Colonic mucosa (tissue), 4 donors: ENCODE measurements around the gene EFCAB14. TPM values are rescaled to one million over a fixed set of nuclear protein-coding genes. Genes with fewer than 3 reads are reported as not detected.

Source experiments
- DNase-seq: peaks from one replicate; pipeline ENCODE4 v3.0.0-alpha.2; 2020
- H3K27ac ChIP-seq: fragments of 200-600 bp; one replicate; pipeline ENCODE4 v1.8.0; 2021
- H3K27me3 ChIP-seq: fragments of 200-600 bp; one replicate; pipeline ENCODE4 v1.8.0; 2021
- H3K36me3 ChIP-seq: fragments of 200-600 bp; one replicate; pipeline ENCODE4 v1.8.0; 2021
- H3K4me1 ChIP-seq: fragments of 200-600 bp; one replicate; pipeline ENCODE4 v1.8.0; 2021; ENCODE audit warnings: mild to moderate bottlenecking
- H3K4me3 ChIP-seq: fragments of 200-600 bp; one replicate; pipeline ENCODE4 v1.8.0; 2021
- H3K9ac ChIP-seq, 2 donors: one replicate each; pipeline ENCODE4 v1.7.0; 2013; ENCODE audit warnings: control low read depth in 2 of 2, low read depth in 2 of 2, low read length in 2 of 2
- H3K9me3 ChIP-seq: fragments of 200-600 bp; one replicate; pipeline ENCODE4 v1.8.0; 2021
- CTCF ChIP-seq: fragments of 200-600 bp; IDR thresholded peaks from one replicate; pipeline ENCODE4 v1.8.0; 2022; ENCODE audit warnings: antibody characterized with exemption, mild to moderate bottlenecking
- intact Hi-C: fragments of 100-400 bp; cut with DNase I; formaldehyde crosslinking; loops from one replicate; pipeline ENCODE4 v1.14.1; 2022
- total RNA-seq, 2 donors: library from RNA; stranded (reverse); fragmentation: NEBNext Ultra II Directional in 1 of 2; extraction: Animal tissue kit (Norgen Biotek cat#: 25700) in 1 of 2; gene quantifications; one replicate each; pipeline ENCODE4 v1.2.1, GENCODE V29; 2021
- donor health status: healthy.
- donor health status: DM: no; HTN: no; CAD: no.
- donor health status: DM: no; HTN: no; CAD: no.

Gene EFCAB14
- total RNA-seq, 2 donors from 2014 or later = 87.4 to 114 TPM

- intact Hi-C loops = no loop called here
- DNase-seq = no peak
- Histone ChIP-seq H3K9ac (peak overlapping the region in 1 of 2 donors; percentile 56), H3K36me3 (peaks cover 24% of the 10 kb centered on the region), H3K4me3 (no peak overlapping the region), H3K27ac (peak overlapping the region; percentile 49), H3K4me1 (peaks cover 10% of the 10 kb centered on the region), H3K27me3 (no peaks in the 10 kb centered on the region), H3K9me3 (no peaks in the 10 kb centered on the region)
- TF ChIP-seq CTCF = no peak
Observed at GRCh38 chr1:46687921-46688509, 30.9 kb downstream of the EFCAB14 start.

GRCh38 chr1:46687093-46687659, 31.7 kb downstream of the EFCAB14 start:
- no peak for TF ChIP-seq CTCF
- H3K27me3 ChIP-seq = no peaks in the 10 kb centered on the region
- H3K27ac ChIP-seq = peak overlapping the region; percentile 49
- peaks cover 24% of the 10 kb centered on the region for H3K36me3 ChIP-seq
- no peak overlapping the region for H3K4me3 ChIP-seq
- peak; percentile 97 for DNase-seq
- H3K9ac ChIP-seq = peak overlapping the region in 1 of 2 donors; percentile 56
- H3K9me3 ChIP-seq = no peaks in the 10 kb centered on the region
- peaks cover 16% of the 10 kb centered on the region for H3K4me1 ChIP-seq
- intact Hi-C loops = no loop called here

- Histone ChIP-seq H3K4me1 (peaks cover 16% of the 10 kb centered on the region), H3K27ac (peak overlapping the region; percentile 49), H3K27me3 (no peaks in the 10 kb centered on the region), H3K36me3 (peaks cover 17% of the 10 kb centered on the region), H3K4me3 (no peak overlapping the region), H3K9me3 (no peaks in the 10 kb centered on the region), H3K9ac (no peak overlapping the region)
- TF ChIP-seq CTCF = no peak
- intact Hi-C loops = no loop called here
- no peak for DNase-seq
Observed at GRCh38 chr1:46686255-46686654, 32.7 kb downstream of the EFCAB14 start.

- H3K27me3 ChIP-seq = no peaks in the 10 kb centered on the region
- H3K36me3 ChIP-seq = peaks cover 11% of the 10 kb centered on the region
- H3K4me1 ChIP-seq = peaks cover 16% of the 10 kb centered on the region
- no peak overlapping the region for H3K27ac ChIP-seq
- intact Hi-C loops = no loop called here
- no peak overlapping the region for H3K4me3 ChIP-seq
- TF ChIP-seq CTCF = no peak
- DNase-seq = no peak
- H3K9me3 ChIP-seq = no peaks in the 10 kb centered on the region
- no peak overlapping the region for H3K9ac ChIP-seq
Observed at GRCh38 chr1:46684670-46685069, 34.2 kb downstream of the EFCAB14 start.

- Histone ChIP-seq H3K9me3 (no peaks in the 10 kb centered on the region), H3K4me3 (no peak overlapping the region), H3K27me3 (no peaks in the 10 kb centered on the region), H3K36me3 (peaks cover 11% of the 10 kb centered on the region), H3K4me1 (peaks cover 9% of the 10 kb centered on the region), H3K9ac (no peak overlapping the region), H3K27ac (peak overlapping the region; percentile 11)
- DNase-seq = no peak
- TF ChIP-seq CTCF = no peak
- intact Hi-C loops = no loop called here
Observed at GRCh38 chr1:46682064-46682463, 36.9 kb downstream of the EFCAB14 start.
